HG03521 (cell line): ENCODE data around the gene PKM.
A peak's percentile ranks its signal among the peaks of the same experiment; 100 is the strongest.
"Not testable (repeated sequence)": the region's sequence is repeated elsewhere in the genome, so short reads cannot be mapped to it uniquely, and the experiment has no call there.

Experiments used
- ATAC-seq: cut with Tn5 transposase; IDR thresholded peaks from one replicate; pipeline ENCODE4 v1.9.1; 2021; ENCODE audit warnings: mild to moderate bottlenecking, moderate library complexity; ENCODE audit not compliant: unreplicated experiment

The PKM gene

DNA sequence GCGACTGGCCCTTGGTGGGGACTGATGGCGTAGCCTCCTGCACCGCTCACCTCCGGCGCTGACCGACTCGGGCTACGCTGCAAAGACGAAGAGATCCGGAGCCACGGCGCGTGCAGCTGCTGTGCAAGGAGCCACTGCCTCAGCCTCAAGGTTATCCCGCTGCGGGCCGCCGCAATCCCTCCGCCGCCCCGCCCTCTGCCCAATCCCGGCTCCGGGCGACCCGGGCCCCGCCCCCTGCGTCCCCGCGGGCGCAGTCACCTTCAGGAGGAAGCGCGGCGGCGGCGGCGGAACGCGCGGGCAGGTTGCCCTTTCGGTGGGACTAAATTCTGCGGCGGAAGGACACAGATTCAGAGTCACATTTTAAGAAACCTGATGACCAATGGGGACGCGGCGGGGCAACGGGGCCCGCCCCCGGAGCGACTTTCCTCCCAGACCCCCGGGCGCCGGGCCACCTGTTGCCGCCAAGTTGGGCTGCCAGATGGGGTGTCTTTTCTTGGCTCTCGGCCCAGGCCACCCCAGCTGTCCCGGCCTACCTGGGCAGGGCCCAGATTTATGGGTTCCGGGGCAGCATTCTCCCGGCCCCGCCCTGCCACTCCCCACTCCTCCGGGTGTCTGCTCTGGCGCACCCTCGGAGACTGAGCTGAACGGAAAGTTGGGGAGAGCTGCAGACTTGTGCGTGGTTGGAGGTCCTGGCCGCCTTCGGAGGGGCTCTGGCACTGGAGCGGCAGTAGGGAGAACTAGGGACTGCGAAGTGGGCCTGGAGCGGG, at the start of gene PKM:
TSS of gene PKM (minus strand) at position 125 of the 767 bp plus-strand sequence. CDS start 12,093 bp downstream, outside the sequence.
- peak; percentile 47 for ATAC-seq

DNA sequence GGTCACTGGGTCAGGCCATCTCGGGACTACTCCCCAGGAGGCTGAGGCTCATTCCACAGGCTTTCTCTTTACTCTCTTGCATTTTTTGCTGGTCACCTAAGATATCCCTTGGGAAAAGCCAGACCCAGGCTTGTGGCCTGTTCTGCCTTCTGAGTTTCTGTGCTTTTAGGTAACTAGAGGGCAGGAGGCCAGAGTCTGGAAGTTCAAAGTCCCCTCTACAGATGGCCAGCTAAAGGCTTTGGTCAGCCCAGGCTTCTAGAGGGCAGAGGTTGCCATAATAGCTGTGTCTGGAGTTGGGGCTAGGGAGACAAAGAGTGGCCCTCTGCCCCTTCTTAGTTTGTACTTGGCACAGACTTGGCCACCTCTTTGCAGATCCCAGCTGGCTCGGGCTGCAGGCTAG, 49.8 kb upstream of the PKM start:
- no peak for ATAC-seq

DNA sequence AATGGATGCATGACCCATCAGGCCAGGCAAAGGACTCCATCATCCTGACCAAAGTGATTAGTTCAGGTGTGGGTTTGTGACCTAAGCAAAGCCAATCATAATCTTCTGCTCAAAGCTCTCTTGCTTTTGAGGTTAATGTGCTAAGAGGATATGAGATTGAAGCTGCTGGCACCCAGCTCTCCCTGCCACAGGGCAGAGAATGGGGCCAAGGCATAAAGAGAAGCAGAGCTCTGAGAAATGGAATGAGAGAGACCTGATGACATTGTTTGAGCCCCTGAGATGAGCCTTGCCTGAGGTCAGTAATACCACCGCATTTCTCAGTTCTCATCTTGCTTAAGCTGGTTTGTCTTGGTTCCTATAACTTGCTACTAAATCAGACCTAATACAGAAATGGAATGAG, 47.7 kb upstream of the PKM start:
- ATAC-seq: no peak

DNA sequence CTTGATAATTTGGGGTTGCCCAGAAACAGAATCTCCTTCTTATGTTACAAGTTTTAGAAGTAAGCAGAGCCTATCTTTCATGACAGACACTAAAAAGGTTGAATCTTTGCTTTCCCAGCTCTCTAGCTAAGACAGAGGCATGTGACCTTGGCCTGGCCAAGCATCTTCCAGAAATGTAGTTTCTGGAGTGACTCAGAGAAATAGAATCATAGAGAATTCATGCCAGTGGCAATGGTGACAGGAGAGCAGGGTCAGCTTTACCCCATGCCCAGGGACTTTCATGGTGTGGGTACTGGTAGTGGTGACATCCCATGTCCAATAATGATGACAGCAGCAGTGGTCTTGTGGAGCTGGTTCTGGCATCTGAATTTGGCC, 45.3 kb upstream of the PKM start:
- ATAC-seq: no peak

DNA sequence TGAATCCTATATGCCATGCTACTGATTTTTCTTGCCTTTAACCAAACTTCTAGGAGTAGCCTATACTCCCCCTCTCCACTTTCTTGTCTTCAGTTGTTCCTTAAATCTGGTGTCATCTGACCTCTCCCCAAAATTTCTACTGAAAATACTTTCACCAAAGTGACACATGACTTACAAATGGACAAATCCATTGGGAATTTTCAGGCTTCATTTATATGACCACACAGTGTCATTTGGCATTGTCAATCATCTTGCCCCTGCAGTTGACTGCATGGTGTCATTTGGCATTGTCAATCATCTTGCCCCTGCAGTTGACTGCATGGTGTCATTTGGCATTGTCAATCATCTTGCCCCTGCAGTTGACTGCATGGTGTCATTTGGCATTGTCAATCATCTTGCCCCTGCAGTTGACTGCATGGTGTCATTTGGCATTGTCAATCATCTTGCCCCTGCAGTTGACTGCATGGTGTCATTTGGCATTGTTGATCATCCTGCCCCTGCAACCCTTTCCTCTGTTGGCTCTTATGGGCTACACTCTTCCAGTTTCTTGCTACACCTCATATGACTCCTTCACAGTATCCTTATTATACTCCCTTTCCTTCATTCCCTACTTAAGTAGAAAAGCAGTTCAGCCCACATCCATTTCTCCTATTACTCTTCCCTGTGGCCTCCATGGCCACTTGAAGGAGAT, 44.8 kb upstream of the PKM start:
- not testable (repeated sequence) for ATAC-seq

DNA sequence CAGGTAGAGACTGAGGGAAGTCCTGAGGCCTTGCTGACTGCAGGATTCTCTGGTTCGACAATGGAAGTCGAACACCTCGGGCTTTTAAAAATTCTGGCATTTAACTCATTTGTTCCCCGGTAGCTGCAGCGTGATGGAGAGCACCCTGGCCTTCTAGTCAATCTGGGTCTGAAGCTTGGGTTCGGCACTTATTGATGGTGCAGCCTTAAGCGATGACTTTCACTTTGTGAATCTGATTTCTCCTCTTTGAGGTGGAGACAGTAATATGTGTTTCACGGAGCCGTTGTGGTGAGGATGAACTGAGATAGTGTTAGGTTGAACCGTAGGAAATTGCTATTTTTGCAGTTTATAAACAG, 42.0 kb upstream of the PKM start:
- peak; percentile 0 for ATAC-seq

DNA sequence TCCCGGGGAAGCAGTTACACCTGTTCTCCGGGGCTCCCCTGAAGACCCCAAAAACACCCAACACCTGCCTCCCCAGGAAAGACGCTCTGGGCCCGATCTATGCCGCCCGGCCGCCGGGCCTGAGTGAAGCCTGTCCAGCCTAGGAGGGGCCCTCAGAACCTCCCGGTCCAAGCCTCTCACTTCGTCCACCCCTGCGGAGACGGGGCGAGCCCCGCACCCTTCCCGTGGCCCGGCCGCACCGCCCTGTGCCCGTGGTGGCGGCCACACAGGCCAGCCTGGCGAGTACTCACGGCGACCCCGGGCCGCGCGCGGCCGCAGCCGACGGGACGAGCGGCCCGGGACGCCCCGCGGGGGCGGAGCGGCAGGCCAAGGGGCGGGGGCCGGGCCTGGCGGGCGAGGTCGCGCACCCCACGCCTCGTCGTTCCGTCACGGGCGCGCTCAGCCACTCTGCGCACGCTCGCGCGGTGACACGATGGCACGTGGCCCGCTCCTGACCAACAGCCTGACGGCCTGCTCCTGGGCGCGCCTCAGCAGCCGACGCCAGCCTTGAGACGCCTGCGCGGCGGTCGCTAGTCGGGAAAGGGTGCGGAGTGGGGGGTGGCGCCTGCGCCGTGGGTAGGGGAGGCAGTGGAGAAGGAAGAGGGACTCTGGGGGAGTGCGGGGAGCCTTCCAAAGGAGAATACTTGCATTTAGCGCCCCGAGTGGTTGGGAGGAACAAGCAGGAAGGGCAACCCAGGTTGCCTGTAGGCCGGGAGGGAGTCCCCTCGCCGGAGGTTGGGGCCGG, 41.4 kb upstream of the PKM start, which contains the start of gene PARP6:
TSS of gene PARP6 (minus strand) at position 342 of the 784 bp plus-strand sequence. CDS start 5,077 bp downstream, outside the sequence.
- peak; percentile 98 for ATAC-seq

DNA sequence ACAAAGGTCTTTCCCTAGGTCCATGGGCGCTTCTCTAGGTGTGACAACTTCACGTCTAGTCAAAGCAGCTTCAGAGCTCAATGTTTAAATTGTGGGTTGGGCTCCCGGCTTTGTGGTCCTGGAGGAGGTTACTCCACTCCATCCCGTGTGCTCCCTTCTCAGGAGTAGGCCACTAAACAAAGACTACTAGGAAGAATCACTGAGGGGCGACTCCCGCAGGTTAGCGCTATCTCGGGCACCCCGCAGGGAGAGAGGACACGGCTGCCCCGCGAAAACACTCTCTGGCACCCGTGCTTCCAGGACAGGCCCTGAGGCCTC, 40.9 kb upstream of the PKM start:
- no peak for ATAC-seq

DNA sequence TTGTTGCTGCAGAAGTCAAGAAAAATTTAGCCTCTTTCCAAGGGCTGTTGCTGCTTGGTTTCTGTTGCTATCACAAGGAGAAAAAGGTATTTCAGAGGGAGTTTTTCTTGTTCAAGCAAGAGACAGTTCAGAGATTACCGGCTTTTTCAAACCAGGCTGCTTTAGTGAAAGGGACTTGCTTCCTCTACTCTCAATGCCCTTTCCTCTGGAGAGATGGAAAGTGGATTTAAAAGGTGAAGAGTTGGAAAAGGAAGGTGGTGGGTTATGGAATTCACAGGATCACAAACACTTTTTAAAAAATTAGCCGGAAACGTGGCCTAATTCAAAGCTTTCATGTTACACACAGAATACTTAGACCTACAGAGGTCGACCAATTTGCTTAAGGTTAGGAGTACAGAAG, 40.2 kb upstream of the PKM start:
- ATAC-seq: no peak

DNA sequence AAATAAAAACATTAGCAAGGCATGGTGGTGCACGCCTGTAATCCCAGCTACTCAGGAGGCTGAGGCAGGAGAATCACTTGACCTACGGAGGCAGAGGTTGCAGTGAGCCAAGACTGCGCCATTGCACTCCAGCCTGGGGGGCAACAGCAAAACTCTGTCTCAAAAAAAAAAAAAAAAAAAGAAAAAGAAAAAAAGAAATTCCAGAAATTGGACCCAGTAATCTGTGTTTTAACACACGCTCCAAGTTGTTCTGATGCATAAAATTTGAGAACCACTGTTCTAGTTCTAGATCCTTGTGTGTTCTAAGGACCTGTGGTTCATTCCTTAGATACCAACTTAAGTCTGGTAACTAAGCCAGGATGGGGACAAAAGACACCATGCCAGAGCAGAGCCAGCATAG, 38.7 kb upstream of the PKM start:
- ATAC-seq: no peak

DNA sequence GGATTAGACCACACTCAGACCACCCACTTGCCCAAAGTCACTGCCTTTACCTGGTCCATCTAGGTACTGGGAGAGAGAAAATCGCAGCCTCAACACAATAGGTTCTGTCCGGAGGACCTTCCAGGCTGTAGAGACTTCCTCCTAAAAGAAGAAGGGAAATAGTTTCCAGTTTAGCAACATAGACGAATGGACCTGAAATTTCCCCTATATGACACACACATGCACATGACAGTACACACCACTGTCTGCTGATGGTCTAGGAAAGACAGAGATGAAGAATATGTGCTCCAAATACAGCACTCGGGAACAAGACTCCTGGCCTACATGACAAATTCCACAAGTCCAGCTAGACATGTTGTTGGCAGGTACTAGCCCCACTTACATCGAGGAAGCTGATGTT, 34.0 kb upstream of the PKM start:
- ATAC-seq: no peak

DNA sequence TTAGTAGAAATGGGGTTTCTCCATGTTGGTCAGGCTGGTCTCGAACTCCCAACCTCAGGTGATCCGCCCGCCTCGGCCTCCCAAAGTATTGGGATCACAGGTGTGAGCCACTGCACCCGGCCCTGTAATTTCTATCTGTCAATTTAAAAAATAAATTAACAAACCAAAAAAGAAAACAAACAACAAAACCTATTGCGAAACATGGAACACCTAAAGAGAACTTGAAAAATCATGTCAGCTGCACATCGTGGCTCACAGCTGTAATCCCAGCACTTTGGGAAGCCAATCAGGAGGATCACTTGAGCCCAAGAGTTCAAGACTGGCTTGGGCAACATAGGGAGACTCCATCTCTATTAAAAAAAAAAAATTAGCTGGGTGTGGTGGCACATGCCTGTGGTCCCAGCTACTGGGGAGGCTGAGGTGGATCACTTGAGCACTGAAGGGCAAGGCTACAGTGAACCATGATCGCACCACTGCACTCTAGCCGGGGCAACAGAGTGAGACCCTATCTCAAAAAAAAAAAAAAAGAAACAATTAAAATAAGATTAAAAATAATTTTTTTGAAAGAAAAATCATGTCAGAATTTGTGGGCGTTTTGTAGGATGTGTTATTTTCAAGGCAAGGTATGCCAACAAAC, 21.8 kb upstream of the PKM start:
- no peak for ATAC-seq

DNA sequence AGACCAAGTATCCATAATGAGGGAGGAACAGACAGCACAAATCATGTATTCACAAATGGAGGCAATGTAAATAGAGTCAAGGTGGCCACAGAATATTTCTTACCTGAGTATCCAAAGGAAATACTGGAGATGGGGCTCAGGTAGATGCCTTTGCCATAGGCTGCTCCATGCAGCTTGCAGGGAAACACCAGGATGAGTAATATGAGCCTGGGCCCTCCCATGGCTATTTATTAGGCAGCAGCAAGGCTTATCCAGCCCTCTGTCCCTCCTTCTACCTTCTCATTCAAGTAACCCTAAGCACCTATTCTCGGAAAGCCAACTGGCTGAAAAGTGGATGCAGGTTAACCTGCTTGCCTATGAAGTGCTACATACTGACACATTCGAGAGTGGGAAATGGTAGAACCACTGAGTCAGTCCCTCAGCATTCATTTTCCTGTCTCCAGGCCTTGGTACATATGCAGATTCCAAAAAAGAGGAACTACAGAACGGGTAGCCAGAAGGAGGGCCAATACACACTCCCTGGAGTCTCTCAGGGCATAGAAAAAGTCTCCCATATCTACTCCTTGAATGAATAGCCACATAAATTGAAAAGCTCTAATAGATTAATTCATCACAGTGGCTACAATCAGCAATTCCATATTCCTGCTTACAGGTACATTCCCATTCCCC, 18.3 kb upstream of the PKM start:
- ATAC-seq: no peak

DNA sequence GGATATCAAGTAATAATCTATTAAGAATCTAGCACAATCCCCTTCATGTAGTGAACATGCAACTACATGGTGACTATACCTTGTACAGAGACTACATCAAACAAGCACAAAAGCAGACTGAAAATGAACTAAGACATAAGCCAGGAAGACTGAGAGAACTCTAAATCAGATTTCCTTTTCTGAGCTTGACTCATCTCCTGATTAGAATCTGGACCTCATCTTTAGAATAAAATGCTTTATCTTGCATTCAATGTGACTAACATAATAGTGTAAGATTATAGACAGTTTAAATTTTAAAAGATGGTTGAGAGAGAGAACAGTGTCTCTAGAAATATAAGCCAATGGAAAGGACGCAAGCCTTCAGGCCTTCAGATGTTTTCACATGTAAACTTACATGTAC, 17.5 kb upstream of the PKM start:
- ATAC-seq: no peak

DNA sequence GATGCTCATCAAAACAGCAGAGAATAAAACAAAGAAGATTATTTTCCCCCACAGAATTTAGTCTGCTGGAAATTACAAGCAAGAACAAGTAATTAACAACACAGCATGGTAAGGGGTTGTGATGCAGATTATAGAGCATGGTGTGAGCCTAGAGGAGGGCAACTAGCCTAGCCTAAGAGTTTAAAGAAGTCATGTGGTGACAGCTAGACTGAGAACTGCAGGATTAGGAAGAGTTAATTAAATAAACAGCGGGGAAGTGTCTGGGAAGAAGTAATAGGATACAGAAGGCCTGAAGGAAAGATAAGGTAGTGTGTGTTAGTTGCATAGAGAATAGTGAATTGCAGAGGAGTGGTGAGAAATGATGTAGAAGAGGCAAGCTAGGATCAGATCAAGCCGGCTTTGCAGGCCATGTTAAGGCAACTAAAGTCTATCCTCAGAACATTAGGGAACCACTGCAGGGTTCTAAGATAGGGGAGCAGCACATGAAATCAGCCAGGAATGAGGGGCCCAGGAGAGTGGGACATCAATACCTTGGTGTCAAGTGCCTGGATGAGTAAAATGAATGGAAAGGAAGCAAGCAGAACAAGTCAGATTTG, 11.9 kb upstream of the PKM start:
- ATAC-seq: no peak

DNA sequence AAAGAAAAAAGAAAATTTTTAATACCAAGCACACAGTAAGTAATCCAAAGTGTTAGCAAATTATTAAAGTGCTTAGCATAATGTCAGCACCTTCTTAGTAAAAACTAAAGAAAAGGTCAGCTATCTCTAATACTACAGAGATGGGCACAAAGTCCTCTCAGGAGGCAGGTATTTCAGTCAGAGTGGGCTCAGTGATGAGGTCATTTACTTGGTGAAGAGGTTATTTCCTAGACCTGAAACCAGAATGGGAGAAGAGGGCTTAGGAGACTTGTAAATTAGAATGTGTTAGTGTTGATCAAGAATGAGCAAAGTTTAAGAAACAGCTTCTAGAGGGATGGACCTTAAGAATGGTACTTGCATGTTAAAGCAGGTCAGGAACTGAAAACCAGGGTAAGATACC, 8.7 kb upstream of the PKM start:
- ATAC-seq: no peak

DNA sequence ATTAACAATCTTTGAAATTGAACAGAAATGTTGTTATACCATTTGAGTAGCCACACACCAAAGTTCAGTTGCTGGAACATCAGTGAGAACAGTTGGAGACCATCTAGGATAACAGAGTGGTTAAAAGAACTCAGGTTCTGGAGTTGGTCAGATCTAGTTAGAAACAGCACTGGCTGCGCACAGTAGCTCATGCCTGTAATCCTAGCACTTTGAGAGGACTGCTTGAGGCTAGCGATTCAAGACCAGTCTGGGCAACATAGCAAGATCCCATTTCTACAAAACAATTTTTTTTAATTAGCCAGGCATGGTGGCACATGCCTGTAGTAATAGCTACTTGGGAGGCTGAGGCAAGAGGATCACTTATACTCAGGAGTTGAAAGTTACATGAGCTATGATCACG, 7.6 kb upstream of the PKM start:
- ATAC-seq: no peak

DNA sequence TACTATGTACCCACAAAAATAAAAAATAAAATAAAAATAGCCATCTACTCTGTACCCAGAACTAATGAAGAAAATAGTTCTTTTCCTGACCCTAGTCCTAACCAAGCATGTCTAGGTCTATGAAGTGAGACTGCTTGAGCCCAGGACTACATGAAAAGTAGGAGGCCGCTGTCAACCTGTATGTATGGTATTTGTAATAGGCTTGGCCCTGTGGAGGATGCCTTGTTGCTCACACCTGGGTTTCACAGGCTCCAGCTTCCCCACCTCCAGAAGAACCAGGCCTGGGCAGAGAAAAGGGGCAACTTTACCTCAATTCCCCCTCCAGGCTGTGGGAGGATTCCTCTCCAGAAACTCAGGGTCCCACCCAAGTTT, 6.8 kb upstream of the PKM start:
- no peak for ATAC-seq

DNA sequence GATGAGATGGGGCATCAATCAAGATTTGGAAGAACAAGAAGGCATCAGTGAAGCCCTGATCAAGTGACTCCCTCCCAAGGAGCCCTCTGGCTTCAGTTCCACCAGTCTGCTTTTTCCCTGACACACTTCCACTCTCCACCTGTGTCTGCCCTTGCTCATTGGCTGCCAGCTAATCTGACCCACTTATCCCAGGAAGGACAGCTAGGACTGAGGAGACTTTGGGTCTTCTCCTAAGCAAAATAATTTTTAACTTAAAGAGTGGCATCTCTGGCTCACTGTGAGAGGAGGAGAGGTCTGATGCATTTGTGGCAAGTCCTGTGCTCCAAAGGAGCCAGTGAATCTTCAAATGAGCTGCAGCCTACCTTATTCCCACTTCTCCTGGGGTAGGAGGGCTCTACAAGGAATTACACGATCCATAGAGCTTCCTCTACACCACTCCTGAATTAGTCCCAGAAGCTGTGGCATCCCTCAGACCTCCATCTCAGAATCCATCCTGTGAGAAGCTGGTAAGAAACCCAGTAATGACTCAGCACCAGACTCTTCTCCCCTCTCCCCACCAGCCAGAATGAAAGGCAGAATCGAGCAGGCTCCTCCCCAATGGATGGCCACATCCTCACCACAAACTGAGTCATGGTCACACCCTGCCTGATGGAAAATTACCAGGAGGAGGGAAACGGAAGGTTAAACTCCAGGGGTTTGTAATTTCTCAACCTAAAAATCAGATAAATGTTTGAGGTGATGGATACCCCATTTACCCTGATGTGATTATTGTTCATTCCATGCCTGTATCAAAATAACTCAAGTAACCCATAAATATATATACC, 6.3 kb upstream of the PKM start:
- no peak for ATAC-seq
